NT2/D1 (cell line): ENCODE results near the gene DAAM1.

ENCODE experiments used
- DNase-seq: peaks from one replicate; pipeline ENCODE4 v3.0.0-alpha.2; 2011; ENCODE audit warnings: low read depth, low spot score
- H3K27me3 ChIP-seq: 2 replicates; pipeline ENCODE4 v1.6.0; 2011; ENCODE audit warnings: mild to moderate bottlenecking; ENCODE audit not compliant: insufficient read length, insufficient read depth
- H3K36me3 ChIP-seq: 2 replicates; pipeline ENCODE4 v1.6.1; 2011; ENCODE audit warnings: mild to moderate bottlenecking, low read length, mixed read lengths; ENCODE audit not compliant: insufficient read depth, insufficient read length
- H3K4me1 ChIP-seq: 2 replicates; pipeline ENCODE4 v1.5.1; 2011; ENCODE audit not compliant: insufficient read depth, insufficient read length
- H3K4me3 ChIP-seq: 2 replicates; pipeline ENCODE4 v1.5.1; 2011; ENCODE audit warnings: low read depth; ENCODE audit not compliant: insufficient read length
- H3K9ac ChIP-seq: 2 replicates; pipeline ENCODE4 v1.6.0; 2011; ENCODE audit warnings: low read depth; ENCODE audit not compliant: insufficient read length
- H3K9me3 ChIP-seq: 2 replicates; pipeline ENCODE4 v1.5.1; 2011; ENCODE audit warnings: mild to moderate bottlenecking, low read length; ENCODE audit not compliant: insufficient read depth
- SUZ12 ChIP-seq: IDR thresholded peaks from 2 replicates; pipeline ENCODE4 v1.6.1; 2011; ENCODE audit not compliant: insufficient read length, insufficient read depth; ENCODE audit errors: extremely low read depth
- YY1 ChIP-seq: IDR thresholded peaks from 2 replicates; pipeline ENCODE4 v1.6.1; 2011; ENCODE audit not compliant: insufficient read length, insufficient read depth
- ZNF274 ChIP-seq: IDR thresholded peaks from 2 replicates; pipeline ENCODE4 v1.6.1; 2011; ENCODE audit warnings: mild to moderate bottlenecking, low read depth, low read length

Gene DAAM1

GRCh38 chr14:59199205-59199604 lies 10.7 kb downstream of the DAAM1 start:
- no peak overlapping the region for H3K4me3 ChIP-seq

GRCh38 chr14:59199614-59200013 lies 11.1 kb downstream of the DAAM1 start:
- Histone ChIP-seq H3K27me3 (no peaks in the 10 kb centered on the region), H3K9me3 (no peaks in the 10 kb centered on the region), H3K9ac (no peak overlapping the region), H3K4me3 (no peak overlapping the region), H3K4me1 (peaks cover 3% of the 10 kb centered on the region), H3K36me3 (no peaks in the 10 kb centered on the region)
- TF ChIP-seq SUZ12 (no peak), YY1 (no peak), ZNF274 (no peak)
- no peak for DNase-seq

More at GRCh38 chr14:59199205-59199604, 10.7 kb downstream of the DAAM1 start:
- no peaks in the 10 kb centered on the region for H3K9me3 ChIP-seq
- H3K36me3 ChIP-seq = no peaks in the 10 kb centered on the region
- H3K4me1 ChIP-seq = peaks cover 3% of the 10 kb centered on the region
- H3K27me3 ChIP-seq = no peaks in the 10 kb centered on the region
- no peak for TF ChIP-seq ZNF274
- TF ChIP-seq SUZ12 = no peak
- TF ChIP-seq YY1 = no peak
- no peak for DNase-seq
- H3K9ac ChIP-seq = no peak overlapping the region

GRCh38 chr14:59200195-59200594 lies 11.7 kb downstream of the DAAM1 start:
- DNase-seq = no peak
- Histone ChIP-seq H3K9ac (no peak overlapping the region), H3K36me3 (no peaks in the 10 kb centered on the region), H3K9me3 (no peaks in the 10 kb centered on the region), H3K4me1 (peaks cover 3% of the 10 kb centered on the region), H3K4me3 (no peak overlapping the region), H3K27me3 (no peaks in the 10 kb centered on the region)
- TF ChIP-seq ZNF274 = no peak
- no peak for TF ChIP-seq YY1
- no peak for TF ChIP-seq SUZ12

GRCh38 chr14:59202031-59202430 lies 13.6 kb downstream of the DAAM1 start:
- no peaks in the 10 kb centered on the region for H3K27me3 ChIP-seq
- peaks cover 3% of the 10 kb centered on the region for H3K4me1 ChIP-seq
- no peak for TF ChIP-seq SUZ12
- no peak for TF ChIP-seq ZNF274
- no peak for TF ChIP-seq YY1

GRCh38 chr14:59204305-59204704 lies 15.8 kb downstream of the DAAM1 start:
- Histone ChIP-seq H3K9ac (no peak overlapping the region), H3K36me3 (no peaks in the 10 kb centered on the region), H3K27me3 (no peaks in the 10 kb centered on the region), H3K4me3 (no peak overlapping the region), H3K9me3 (no peaks in the 10 kb centered on the region), H3K4me1 (peaks cover 3% of the 10 kb centered on the region)
- no peak for DNase-seq
- TF ChIP-seq SUZ12 = no peak
- no peak for TF ChIP-seq YY1
- no peak for TF ChIP-seq ZNF274

More at GRCh38 chr14:59202031-59202430, 13.6 kb downstream of the DAAM1 start:
- H3K9me3 ChIP-seq = no peaks in the 10 kb centered on the region
- H3K36me3 ChIP-seq = no peaks in the 10 kb centered on the region
- no peak for DNase-seq
- no peak overlapping the region for H3K4me3 ChIP-seq
- H3K9ac ChIP-seq = no peak overlapping the region

GRCh38 chr14:59206892-59207291 lies 18.4 kb downstream of the DAAM1 start:
- Histone ChIP-seq H3K36me3 (no peaks in the 10 kb centered on the region), H3K4me3 (no peak overlapping the region), H3K4me1 (no peaks in the 10 kb centered on the region), H3K9me3 (no peaks in the 10 kb centered on the region), H3K27me3 (no peaks in the 10 kb centered on the region), H3K9ac (no peak overlapping the region)
- TF ChIP-seq SUZ12 = no peak
- TF ChIP-seq ZNF274 = no peak
- no peak for TF ChIP-seq YY1
- no peak for DNase-seq

GRCh38 chr14:59207506-59207933 lies 19.1 kb downstream of the DAAM1 start:
- DNase-seq = no peak
- Histone ChIP-seq H3K27me3 (no peaks in the 10 kb centered on the region), H3K9me3 (no peaks in the 10 kb centered on the region), H3K4me3 (no peak overlapping the region), H3K36me3 (no peaks in the 10 kb centered on the region), H3K4me1 (no peaks in the 10 kb centered on the region), H3K9ac (no peak overlapping the region)
- TF ChIP-seq ZNF274 (no peak), YY1 (no peak)
